DOHH2 (cell line): ENCODE measurements around the gene CHAC2.

Experiments
- EZH2phosphoT487 ChIP-seq: fragments of 200-600 bp; sonication (generic); IDR thresholded peaks from 2 replicates; pipeline ENCODE4 v1.6.1; 2017; ENCODE audit warnings: borderline replicate concordance, mild to moderate bottlenecking, antibody characterized with exemption, low read length, moderate library complexity, mixed read lengths
- TF ChIP-seq, protein P1 (sequence below): fragments of 200-600 bp; sonication (generic); IDR thresholded peaks from one replicate; pipeline ENCODE4 v1.5.1; 2014; ENCODE audit warnings: antibody characterized with exemption, mild to moderate bottlenecking, low read depth, low read length; ENCODE audit not compliant: poor library complexity, severe bottlenecking

DNA sequence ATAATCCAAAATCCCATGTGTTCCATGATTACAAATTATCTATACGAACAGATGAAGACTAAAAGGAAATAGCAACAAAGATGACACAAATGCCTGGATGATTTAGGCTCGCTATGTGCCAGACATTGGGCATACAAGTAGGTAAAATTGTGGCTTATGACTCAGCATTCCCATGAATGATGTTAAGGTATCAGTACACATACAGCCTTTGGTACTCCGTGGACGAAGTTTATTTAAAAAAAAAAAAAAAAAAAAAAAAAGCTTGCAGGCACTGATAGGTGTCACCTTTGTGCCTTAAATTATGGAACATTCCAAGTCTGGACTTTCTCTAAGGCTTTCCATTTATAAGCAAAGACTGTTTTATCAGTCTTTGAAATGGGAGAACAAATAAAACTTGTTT, 2.7 kb downstream of the CHAC2 start:
- TF ChIP-seq EZH2phosphoT487 = no peak
- TF ChIP-seq, protein P1, sequence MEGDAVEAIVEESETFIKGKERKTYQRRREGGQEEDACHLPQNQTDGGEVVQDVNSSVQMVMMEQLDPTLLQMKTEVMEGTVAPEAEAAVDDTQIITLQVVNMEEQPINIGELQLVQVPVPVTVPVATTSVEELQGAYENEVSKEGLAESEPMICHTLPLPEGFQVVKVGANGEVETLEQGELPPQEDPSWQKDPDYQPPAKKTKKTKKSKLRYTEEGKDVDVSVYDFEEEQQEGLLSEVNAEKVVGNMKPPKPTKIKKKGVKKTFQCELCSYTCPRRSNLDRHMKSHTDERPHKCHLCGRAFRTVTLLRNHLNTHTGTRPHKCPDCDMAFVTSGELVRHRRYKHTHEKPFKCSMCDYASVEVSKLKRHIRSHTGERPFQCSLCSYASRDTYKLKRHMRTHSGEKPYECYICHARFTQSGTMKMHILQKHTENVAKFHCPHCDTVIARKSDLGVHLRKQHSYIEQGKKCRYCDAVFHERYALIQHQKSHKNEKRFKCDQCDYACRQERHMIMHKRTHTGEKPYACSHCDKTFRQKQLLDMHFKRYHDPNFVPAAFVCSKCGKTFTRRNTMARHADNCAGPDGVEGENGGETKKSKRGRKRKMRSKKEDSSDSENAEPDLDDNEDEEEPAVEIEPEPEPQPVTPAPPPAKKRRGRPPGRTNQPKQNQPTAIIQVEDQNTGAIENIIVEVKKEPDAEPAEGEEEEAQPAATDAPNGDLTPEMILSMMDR = no peak
